K562 (cell line): ENCODE results near the gene ELOVL1.

Experiments
- TF ChIP-seq, protein P1 (sequence below): fragments of 200-800 bp; sonication (Bioruptor generic); IDR thresholded peaks from 2 replicates; pipeline ENCODE4 v1.6.1; 2017; ENCODE audit warnings: missing genetic modification characterization, missing compliant biosample characterization
- TF ChIP-seq, protein P2 (sequence below), 3 experiments: IDR thresholded peaks in 2 of 3; conservative IDR thresholded peaks in 1 of 3; 2 replicates each; pipeline ENCODE4 v1.5.1; 2011 to 2012; ENCODE audit warnings: low read length in 3 of 3, mild to moderate bottlenecking in 3 of 3, control low read depth in 2 of 3, improper control_type of control experiment in 1 of 3, inconsistent platforms in 1 of 3, low read depth in 1 of 3, mixed read lengths in 1 of 3, moderate library complexity in 1 of 3; ENCODE audit not compliant: insufficient read depth in 2 of 3
- TF ChIP-seq, protein P3 (sequence below): fragments of 250-450 bp; sonication (Bioruptor Pico); IDR thresholded peaks from 2 replicates; pipeline ENCODE4 v1.5.0; 2020; ENCODE audit warnings: mild to moderate bottlenecking

DNA sequence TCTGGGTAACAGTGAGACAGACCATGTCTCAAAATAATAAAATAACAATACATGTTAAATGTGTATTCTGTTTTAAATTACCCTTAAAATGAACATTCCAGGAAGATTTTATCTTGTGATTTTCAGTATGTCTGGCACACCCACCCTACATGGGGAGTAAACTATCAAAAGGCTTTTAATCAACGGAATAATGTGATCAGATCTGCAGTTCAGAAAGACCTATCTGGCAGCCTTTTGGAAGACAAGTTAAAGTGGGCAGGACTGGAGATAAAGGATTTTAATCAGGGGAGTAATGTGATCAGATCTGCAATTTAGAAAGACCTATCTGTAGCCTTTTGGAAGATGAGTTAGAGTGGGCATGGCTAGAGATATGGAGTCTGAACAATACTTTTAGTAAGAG is 11.7 kb upstream of the ELOVL1 start:
- TF ChIP-seq, protein P1, sequence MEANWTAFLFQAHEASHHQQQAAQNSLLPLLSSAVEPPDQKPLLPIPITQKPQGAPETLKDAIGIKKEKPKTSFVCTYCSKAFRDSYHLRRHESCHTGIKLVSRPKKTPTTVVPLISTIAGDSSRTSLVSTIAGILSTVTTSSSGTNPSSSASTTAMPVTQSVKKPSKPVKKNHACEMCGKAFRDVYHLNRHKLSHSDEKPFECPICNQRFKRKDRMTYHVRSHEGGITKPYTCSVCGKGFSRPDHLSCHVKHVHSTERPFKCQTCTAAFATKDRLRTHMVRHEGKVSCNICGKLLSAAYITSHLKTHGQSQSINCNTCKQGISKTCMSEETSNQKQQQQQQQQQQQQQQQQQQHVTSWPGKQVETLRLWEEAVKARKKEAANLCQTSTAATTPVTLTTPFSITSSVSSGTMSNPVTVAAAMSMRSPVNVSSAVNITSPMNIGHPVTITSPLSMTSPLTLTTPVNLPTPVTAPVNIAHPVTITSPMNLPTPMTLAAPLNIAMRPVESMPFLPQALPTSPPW (CRISPR knock-in tag): no peak
- TF ChIP-seq, protein P2, sequence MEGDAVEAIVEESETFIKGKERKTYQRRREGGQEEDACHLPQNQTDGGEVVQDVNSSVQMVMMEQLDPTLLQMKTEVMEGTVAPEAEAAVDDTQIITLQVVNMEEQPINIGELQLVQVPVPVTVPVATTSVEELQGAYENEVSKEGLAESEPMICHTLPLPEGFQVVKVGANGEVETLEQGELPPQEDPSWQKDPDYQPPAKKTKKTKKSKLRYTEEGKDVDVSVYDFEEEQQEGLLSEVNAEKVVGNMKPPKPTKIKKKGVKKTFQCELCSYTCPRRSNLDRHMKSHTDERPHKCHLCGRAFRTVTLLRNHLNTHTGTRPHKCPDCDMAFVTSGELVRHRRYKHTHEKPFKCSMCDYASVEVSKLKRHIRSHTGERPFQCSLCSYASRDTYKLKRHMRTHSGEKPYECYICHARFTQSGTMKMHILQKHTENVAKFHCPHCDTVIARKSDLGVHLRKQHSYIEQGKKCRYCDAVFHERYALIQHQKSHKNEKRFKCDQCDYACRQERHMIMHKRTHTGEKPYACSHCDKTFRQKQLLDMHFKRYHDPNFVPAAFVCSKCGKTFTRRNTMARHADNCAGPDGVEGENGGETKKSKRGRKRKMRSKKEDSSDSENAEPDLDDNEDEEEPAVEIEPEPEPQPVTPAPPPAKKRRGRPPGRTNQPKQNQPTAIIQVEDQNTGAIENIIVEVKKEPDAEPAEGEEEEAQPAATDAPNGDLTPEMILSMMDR (IDR thresholded peaks at IDR 0.05 in 2 of 3, conservative IDR thresholded peaks at IDR 0.05 in 1 of 3; ENCODE audit: insufficient read depth in 2 of 3, low read depth in 1 of 3, low read length in 3 of 3): no peak
- TF ChIP-seq, protein P3, sequence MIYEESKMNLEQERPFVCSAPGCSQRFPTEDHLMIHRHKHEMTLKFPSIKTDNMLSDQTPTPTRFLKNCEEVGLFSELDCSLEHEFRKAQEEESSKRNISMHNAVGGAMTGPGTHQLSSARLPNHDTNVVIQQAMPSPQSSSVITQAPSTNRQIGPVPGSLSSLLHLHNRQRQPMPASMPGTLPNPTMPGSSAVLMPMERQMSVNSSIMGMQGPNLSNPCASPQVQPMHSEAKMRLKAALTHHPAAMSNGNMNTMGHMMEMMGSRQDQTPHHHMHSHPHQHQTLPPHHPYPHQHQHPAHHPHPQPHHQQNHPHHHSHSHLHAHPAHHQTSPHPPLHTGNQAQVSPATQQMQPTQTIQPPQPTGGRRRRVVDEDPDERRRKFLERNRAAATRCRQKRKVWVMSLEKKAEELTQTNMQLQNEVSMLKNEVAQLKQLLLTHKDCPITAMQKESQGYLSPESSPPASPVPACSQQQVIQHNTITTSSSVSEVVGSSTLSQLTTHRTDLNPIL: no peak
